Measurements from ENCODE around the gene RASD2.

GRCh38 chr22:35564975-35565867 lies 24.6 kb downstream of the RASD2 start:
- TF ChIP-seq REST (IDR thresholded peaks at IDR 0.05; ENCODE audit: insufficient read depth in 1 of 2, low read depth in 2 of 2, low read length in 2 of 2) (no peak), TAF1 (IDR thresholded peaks at IDR 0.05; ENCODE audit: borderline replicate concordance, insufficient read depth, low read length) (no peak), SIN3A (IDR thresholded peaks at IDR 0.05; ENCODE audit: borderline replicate concordance, insufficient read depth, low read length) (no peak), POLR2AphosphoS5 (IDR thresholded peaks at IDR 0.05; ENCODE audit: low read depth, low read length) (no peak)
